ENCODE measurements around the gene UBE2J2. TPM values are rescaled to one million over a fixed set of nuclear protein-coding genes. Genes with fewer than 3 reads are reported as not detected.

The UBE2J2 gene
- total RNA-seq, 2 donors from 2014 or later = 27.5 to 33.5 TPM

DNA sequence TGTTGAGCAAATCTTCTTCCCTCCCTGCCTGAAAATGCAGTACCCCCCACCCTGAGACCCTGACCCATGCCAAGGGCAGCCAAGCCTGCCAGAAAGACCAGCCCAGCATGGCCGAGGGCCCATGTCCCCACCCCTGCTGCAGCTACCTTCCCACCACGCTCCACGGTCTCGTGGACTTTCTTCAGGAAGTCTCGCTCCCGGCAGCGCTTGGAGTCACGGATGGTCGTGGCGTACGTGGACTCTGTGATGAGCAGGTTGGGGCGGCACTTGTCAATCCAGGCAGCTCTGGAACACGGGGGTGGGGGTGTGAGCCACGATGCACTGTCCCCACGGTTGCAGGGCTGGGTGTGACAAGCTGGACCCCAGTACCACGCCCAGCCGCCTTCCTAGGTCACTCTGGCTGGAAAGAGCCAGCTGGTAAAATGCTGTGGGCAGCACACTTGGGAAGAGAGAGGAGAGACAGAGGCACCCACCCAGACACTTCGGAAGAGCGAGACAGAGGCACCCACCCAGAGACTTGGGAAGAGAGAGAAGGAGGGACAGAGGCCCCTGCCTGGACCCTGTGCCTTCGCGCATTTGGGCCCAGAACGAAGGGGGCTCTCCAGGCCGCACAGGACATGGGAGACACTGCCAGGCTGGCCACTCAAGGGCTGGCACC lies 41.2 kb upstream of the UBE2J2 start:
- peaks cover 0 to 12% of the 10 kb centered on the region in 2 donors for H3K4me1 ChIP-seq
- H3K27ac ChIP-seq = no peak overlapping the region
- no peak overlapping the region for H3K4me3 ChIP-seq
- H3K27me3 ChIP-seq = no peaks in the 10 kb centered on the region
- H3K36me3 ChIP-seq = peaks cover 66% of the 10 kb centered on the region
- H3K9me3 ChIP-seq = no peaks in the 10 kb centered on the region
- no peak for DNase-seq (ENCODE audit: low spot score)
- TF ChIP-seq, protein P1, sequence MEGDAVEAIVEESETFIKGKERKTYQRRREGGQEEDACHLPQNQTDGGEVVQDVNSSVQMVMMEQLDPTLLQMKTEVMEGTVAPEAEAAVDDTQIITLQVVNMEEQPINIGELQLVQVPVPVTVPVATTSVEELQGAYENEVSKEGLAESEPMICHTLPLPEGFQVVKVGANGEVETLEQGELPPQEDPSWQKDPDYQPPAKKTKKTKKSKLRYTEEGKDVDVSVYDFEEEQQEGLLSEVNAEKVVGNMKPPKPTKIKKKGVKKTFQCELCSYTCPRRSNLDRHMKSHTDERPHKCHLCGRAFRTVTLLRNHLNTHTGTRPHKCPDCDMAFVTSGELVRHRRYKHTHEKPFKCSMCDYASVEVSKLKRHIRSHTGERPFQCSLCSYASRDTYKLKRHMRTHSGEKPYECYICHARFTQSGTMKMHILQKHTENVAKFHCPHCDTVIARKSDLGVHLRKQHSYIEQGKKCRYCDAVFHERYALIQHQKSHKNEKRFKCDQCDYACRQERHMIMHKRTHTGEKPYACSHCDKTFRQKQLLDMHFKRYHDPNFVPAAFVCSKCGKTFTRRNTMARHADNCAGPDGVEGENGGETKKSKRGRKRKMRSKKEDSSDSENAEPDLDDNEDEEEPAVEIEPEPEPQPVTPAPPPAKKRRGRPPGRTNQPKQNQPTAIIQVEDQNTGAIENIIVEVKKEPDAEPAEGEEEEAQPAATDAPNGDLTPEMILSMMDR (IDR thresholded peaks at IDR 0.05) = no peak

DNA sequence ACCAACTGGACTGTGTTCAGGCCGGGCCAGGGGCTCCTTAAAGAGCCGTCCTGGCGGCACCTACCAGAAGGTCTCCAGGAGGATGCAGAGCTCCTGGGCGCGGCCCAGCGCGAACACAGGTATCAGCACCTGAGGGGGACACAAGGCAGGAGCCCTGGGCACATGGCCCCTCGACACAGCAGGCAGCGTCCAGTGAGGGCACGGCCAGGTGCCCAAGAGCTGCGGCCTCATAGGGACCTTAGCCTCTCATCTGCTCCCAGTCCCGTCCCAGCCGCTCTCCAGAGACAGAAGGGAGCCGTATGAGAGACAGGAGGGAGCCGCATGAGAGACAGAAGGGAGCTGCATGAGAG lies 40.6 kb upstream of the UBE2J2 start:
- Histone ChIP-seq H3K4me1 (peaks cover 0 to 18% of the 10 kb centered on the region in 2 donors), H3K27me3 (no peaks in the 10 kb centered on the region), H3K27ac (no peak overlapping the region), H3K4me3 (no peak overlapping the region), H3K36me3 (peaks cover 60% of the 10 kb centered on the region), H3K9me3 (no peaks in the 10 kb centered on the region)
- DNase-seq (ENCODE audit: low spot score) = no peak
- TF ChIP-seq, protein P1 (IDR thresholded peaks at IDR 0.05) = no peak

DNA sequence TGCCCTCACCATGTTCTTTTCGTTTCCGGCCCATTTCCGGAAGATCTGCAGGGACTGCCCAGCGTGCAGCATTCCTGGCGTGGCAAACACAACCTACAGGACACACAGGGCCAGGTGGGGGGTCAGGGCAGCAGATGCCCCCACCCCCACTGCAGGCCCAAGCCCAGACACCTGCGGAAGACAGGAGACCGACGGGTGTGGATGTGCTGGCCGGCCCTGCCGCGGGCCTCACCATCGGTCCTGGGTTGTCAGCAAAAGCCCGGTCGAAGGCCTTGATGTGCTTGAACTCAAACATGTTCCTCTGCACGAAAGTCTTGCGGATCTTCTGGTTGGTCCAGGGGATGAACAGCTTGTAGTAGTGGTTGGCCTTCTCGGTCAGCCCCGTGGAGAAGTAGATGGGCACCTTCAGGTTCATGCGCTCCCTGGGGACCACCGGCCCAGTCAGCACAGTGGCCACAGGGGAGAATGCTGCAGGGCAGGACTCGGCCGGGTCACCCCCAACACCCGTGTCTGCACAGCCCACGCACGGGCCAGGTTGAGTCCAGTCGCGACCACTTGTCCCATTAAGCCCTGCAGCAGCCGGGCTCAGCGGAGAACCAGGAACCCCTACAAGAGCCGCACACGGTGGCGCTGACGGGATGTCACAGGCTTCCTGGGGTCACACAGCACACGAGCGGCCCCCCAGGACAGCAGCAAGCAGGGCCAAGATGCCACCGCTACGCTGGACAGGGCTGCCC lies 40.0 kb upstream of the UBE2J2 start:
- TF ChIP-seq, protein P1 (IDR thresholded peaks at IDR 0.05) = no peak
- no peak for DNase-seq (ENCODE audit: low spot score)
- Histone ChIP-seq H3K36me3 (peaks cover 55% of the 10 kb centered on the region), H3K9me3 (no peaks in the 10 kb centered on the region), H3K27me3 (no peaks in the 10 kb centered on the region), H3K4me1 (peaks cover 0 to 23% of the 10 kb centered on the region in 2 donors), H3K4me3 (no peak overlapping the region), H3K27ac (no peak overlapping the region)

DNA sequence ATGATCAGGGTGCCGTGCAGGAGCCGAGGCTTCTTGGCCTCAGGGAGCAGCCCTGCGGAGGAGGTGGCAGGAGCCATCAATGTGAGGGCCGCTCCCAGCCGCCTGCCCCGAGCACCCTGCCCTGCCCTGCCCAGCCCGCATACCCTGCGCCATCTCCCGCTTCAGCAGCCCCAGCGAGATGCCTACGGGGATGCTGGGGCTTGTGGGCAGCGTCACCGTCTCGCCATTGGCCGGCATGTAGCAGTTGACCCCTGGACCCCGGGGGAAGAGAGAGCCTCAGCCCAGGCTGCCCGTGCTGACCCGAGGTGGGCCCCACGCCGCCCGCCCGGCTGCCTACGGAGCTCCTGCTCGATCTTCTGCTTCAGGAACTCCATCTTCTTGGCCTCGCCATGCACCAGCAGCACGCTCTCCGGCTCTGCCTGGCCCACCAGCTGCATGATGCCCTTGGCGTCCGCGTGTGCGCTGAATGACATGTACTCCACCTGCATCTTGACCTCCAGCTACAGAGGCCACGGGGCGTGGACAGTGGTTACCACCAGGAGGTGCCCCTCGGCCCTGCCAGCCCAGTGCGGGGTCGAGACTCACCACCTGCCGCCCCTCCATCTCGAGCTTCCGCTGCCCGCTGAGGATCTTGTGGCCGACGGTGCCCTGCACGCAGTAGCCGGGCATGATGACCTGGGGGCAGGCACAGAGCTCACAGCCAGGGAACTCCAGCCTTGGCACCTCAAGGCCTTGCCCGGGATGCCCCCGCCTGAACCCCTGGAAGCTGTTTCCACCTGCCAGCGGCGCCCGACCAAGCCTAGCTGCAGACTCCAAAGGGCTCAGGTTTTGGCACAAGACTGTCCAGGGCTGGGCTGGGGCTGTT lies 39.0 kb upstream of the UBE2J2 start:
- peaks cover 55% of the 10 kb centered on the region for H3K36me3 ChIP-seq
- TF ChIP-seq, protein P1 (IDR thresholded peaks at IDR 0.05) = no peak
- peaks cover 0 to 19% of the 10 kb centered on the region in 2 donors for H3K4me1 ChIP-seq
- DNase-seq (ENCODE audit: low spot score) = no peak
- H3K4me3 ChIP-seq = no peak overlapping the region
- H3K27me3 ChIP-seq = no peaks in the 10 kb centered on the region
- H3K9me3 ChIP-seq = no peaks in the 10 kb centered on the region
- no peak overlapping the region for H3K27ac ChIP-seq

DNA sequence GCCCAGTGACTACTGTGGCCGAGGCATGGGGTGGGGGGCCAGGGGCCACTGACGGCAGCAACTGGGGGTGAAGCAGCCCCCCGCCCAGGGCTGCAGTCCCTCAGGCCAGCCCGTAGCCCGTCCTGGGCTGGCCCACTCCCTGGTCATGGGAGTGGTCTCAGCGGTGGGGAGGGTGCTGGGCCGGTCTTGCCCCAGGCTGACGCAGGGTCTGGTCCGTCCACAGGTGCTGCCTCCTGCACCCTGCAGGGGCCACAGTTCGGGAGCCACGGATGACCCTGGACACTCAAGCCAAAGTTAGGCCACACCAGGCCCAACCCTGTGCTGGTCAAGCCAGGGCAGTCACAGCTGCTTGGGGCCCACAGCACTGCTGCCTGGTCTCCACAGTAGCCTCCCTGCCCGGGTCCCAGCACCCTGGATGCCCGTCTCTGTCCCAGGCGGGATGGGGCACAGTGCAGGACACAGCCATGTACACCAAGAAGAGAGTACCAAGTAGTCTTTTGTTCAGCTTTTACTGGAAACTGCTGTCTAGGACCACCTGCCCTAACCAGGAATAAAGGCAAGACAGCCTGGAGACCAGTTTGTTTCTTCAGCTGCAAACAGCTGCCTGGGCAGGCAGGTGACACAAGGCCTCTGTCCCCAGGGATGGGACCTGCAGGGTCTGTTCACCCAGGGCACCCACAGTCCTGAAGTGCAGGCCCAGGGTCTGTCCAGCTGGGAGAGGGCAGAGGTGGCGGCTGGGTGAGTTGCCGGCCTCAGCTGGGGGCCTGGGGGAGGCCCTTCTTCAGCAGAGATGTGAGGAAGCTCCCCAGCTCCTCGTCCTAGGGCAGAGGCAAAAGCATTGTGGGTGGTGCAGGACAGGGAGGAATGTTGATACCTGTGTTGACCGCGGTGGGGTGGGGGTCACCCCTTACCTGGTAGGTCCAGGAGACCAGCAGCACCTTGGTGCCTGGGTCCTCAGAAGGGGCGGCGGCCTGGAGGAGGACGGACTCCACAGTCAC lies 37.8 kb upstream of the UBE2J2 start:
- Histone ChIP-seq H3K4me3 (no peak overlapping the region), H3K9me3 (no peaks in the 10 kb centered on the region), H3K36me3 (peaks cover 48% of the 10 kb centered on the region), H3K27ac (no peak overlapping the region), H3K27me3 (no peaks in the 10 kb centered on the region), H3K4me1 (peaks cover 0 to 24% of the 10 kb centered on the region in 2 donors)
- TF ChIP-seq, protein P1 (IDR thresholded peaks at IDR 0.05) = no peak
- DNase-seq (ENCODE audit: low spot score) = no peak

Measured in right atrium auricular region (tissue), 2 donors.